OCI-LY1 (cell line): ENCODE measurements around the gene TMEM244.

Source experiments
- H2AFZ ChIP-seq: fragments of 200-600 bp; sonication (generic), shearing (Covaris generic); 2 replicates; pipeline ENCODE4 v1.6.0; 2014; ENCODE audit warnings: antibody characterized with exemption, mild to moderate bottlenecking, low read length
- H3F3A ChIP-seq: fragments of 200-600 bp; sonication (generic), shearing (Covaris generic); 2 replicates; pipeline ENCODE4 v1.6.0; 2014; ENCODE audit warnings: mild to moderate bottlenecking, antibody characterized with exemption, low read length, moderate library complexity; ENCODE audit not compliant: insufficient read depth
- H3K27ac ChIP-seq: fragments of 200-600 bp; sonication (generic); 2 replicates; pipeline ENCODE4 v1.5.1; 2014; ENCODE audit warnings: low read length, mixed run types, mild to moderate bottlenecking, low read depth; ENCODE audit not compliant: poor library complexity, severe bottlenecking
- H3K27me3 ChIP-seq: fragments of 200-600 bp; sonication (generic); 2 replicates; pipeline ENCODE4 v1.6.0; 2014; ENCODE audit warnings: antibody characterized with exemption, mild to moderate bottlenecking, low read length, moderate library complexity; ENCODE audit not compliant: insufficient read depth
- H3K36me3 ChIP-seq: fragments of 200-600 bp; sonication (generic); 2 replicates; pipeline ENCODE4 v1.6.1; 2014; ENCODE audit warnings: mild to moderate bottlenecking, antibody characterized with exemption, low read length, moderate library complexity, mixed read lengths; ENCODE audit not compliant: insufficient read depth
- H3K4me1 ChIP-seq: fragments of 200-600 bp; sonication (generic); 2 replicates; pipeline ENCODE4 v1.5.1; 2014; ENCODE audit warnings: mild to moderate bottlenecking, low read length, moderate library complexity; ENCODE audit not compliant: insufficient read depth, severe bottlenecking
- H3K4me2 ChIP-seq: fragments of 200-600 bp; sonication (generic), shearing (Covaris generic); 2 replicates; pipeline ENCODE4 v1.6.1; 2014; ENCODE audit warnings: low read length
- H3K4me3 ChIP-seq: fragments of 200-600 bp; sonication (generic); 2 replicates; pipeline ENCODE4 v1.5.1; 2014; ENCODE audit warnings: low read length, low read depth, mild to moderate bottlenecking, mixed read lengths; ENCODE audit not compliant: poor library complexity, severe bottlenecking
- H3K79me2 ChIP-seq: fragments of 200-600 bp; shearing (Covaris generic); 2 replicates; pipeline ENCODE4 v1.6.1; 2016; ENCODE audit warnings: mixed run types, low read length, mixed read lengths; ENCODE audit not compliant: insufficient read depth
- H3K9ac ChIP-seq: fragments of 200-600 bp; sonication (generic), shearing (Covaris generic); 2 replicates; pipeline ENCODE4 v1.6.1; 2014; ENCODE audit warnings: mild to moderate bottlenecking, low read length, mixed read lengths
- H3K9me2 ChIP-seq: fragments of 200-600 bp; sonication (generic), shearing (Covaris generic); 2 replicates; pipeline ENCODE4 v1.6.1; 2014; ENCODE audit warnings: low read depth, mild to moderate bottlenecking, low read length, mixed read lengths
- H3K9me3 ChIP-seq: fragments of 200-600 bp; shearing (Covaris generic); 2 replicates; pipeline ENCODE4 v1.6.1; 2014; ENCODE audit warnings: low read length, mixed read lengths
- H4K20me1 ChIP-seq: fragments of 200-600 bp; sonication (generic), shearing (Covaris generic); 2 replicates; pipeline ENCODE4 v1.6.0; 2016; ENCODE audit warnings: mild to moderate bottlenecking, low read length; ENCODE audit not compliant: insufficient read depth
- EZH2 ChIP-seq: fragments of 200-600 bp; sonication (generic), shearing (Covaris generic); IDR thresholded peaks from 2 replicates; pipeline ENCODE4 v1.8.0; 2017; ENCODE audit warnings: borderline replicate concordance, mixed run types, mild to moderate bottlenecking, antibody characterized with exemption, low read length, moderate library complexity, mixed read lengths
- TF ChIP-seq, protein P1 (sequence below): fragments of 200-600 bp; sonication (generic), shearing (Covaris generic); IDR thresholded peaks from 2 replicates; pipeline ENCODE4 v1.5.1; 2017; ENCODE audit warnings: mild to moderate bottlenecking, antibody characterized with exemption, low read length, moderate library complexity, mixed read lengths

The TMEM244 gene, protein sequence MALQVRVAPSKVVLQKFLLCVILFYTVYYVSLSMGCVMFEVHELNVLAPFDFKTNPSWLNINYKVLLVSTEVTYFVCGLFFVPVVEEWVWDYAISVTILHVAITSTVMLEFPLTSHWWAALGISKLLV

DNA sequence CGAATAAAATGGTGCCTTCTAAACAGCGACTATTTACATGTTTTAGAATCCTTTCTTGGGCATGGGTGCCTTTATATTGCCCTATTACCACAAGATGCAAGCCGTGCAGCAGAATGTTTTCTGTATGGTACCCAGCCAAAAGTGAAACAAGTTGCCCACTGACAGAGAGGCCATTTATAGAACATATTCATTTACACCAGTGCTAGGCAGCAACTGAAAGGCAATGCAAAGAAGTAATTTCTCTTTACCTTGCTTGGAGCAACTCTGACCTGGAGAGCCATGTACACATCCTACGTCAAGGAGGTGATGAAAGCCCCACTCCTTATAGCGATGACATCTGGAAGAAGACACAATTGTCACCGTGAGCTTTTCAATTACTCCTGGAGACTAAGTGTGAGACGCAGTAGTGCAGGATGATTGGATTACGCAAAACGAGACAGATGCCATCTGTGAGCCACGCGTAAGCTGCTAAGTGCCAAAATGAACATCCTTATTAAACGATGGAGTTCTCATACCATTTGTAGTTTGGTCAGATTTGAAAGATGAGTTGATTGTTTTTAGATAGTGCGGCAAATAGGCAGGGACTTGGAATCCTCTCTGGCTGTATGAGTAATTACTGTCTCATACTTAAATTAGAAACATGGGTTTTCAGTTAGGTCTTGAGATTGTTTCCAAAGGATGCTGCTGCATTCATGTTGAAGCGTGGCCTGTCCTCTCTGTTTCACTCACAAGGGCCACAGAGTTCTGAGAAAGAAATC, at the start of gene TMEM244:
Gene TMEM244, minus strand, starts transcription at position 408 of the 758 bp plus-strand sequence. Its CDS starts 127 bp downstream, at position 281.
- Histone ChIP-seq H3K4me3 (no peak within 1 kb of the TSS), H3K9me3 (no peaks in the 10 kb centered on the region), H3K36me3 (no peaks in the 10 kb centered on the region), H2AFZ (no peak within 1 kb of the TSS), H3K4me1 (no peaks in the 10 kb centered on the region), H3K9me2 (no peaks in the 10 kb centered on the region), H3K9ac (no peak within 1 kb of the TSS), H3K27ac (no peak within 1 kb of the TSS), H3K4me2 (no peak within 1 kb of the TSS), H4K20me1 (no peaks in the 10 kb centered on the region), H3F3A (no peaks in the 10 kb centered on the region), H3K79me2 (no peaks in the 10 kb centered on the region), H3K27me3 (no peaks in the 10 kb centered on the region)
- no peak for TF ChIP-seq EZH2

DNA sequence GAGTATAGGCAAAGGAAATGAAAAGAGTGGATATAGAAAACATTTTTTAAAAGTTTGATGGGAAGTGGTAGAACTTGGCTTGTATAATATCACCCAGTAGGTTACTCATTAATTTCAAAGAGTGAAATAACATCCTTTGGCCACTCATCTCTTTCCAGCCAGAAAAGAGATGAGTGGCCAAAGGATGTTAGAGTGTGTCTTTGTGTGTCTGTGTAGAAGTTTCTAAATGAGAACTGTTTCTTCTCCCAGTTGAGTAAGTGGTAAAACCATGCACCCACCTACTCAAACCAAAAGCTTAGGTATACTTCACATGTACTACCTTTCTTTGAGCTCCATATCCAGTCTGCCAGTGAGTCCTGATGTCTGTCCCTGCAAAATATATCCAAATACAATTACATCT, 47.7 kb upstream of the TMEM244 start:
- Histone ChIP-seq H3K9me2 (no peaks in the 10 kb centered on the region), H2AFZ (no peak overlapping the region), H3K4me2 (no peak overlapping the region), H3F3A (no peaks in the 10 kb centered on the region), H3K27me3 (no peaks in the 10 kb centered on the region), H3K9me3 (no peaks in the 10 kb centered on the region), H4K20me1 (no peaks in the 10 kb centered on the region), H3K4me1 (no peaks in the 10 kb centered on the region), H3K4me3 (no peak overlapping the region), H3K36me3 (no peaks in the 10 kb centered on the region), H3K9ac (no peak overlapping the region), H3K79me2 (no peaks in the 10 kb centered on the region), H3K27ac (no peak overlapping the region)
- no peak for TF ChIP-seq EZH2
- TF ChIP-seq, protein P1, sequence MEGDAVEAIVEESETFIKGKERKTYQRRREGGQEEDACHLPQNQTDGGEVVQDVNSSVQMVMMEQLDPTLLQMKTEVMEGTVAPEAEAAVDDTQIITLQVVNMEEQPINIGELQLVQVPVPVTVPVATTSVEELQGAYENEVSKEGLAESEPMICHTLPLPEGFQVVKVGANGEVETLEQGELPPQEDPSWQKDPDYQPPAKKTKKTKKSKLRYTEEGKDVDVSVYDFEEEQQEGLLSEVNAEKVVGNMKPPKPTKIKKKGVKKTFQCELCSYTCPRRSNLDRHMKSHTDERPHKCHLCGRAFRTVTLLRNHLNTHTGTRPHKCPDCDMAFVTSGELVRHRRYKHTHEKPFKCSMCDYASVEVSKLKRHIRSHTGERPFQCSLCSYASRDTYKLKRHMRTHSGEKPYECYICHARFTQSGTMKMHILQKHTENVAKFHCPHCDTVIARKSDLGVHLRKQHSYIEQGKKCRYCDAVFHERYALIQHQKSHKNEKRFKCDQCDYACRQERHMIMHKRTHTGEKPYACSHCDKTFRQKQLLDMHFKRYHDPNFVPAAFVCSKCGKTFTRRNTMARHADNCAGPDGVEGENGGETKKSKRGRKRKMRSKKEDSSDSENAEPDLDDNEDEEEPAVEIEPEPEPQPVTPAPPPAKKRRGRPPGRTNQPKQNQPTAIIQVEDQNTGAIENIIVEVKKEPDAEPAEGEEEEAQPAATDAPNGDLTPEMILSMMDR: no peak

DNA sequence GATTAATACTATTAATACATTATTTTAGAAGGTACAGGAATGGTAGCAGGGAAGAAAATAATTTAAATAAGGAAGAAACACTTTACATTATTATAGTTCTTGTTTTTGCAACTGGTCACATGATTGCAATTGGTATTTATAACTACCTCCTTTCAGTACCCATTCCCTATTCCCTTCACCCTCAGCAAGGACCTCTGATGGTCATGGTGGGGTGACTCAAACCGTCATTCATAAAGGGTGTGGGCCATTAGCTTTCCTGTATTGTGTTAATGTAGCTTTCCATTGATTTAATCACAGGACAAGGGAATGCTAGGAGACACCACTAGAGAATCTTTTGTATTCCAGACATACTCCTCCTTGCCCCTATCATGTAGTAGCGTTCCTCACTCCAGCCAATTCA, 47.2 kb upstream of the TMEM244 start:
- Histone ChIP-seq H3K27me3 (no peaks in the 10 kb centered on the region), H3K79me2 (no peaks in the 10 kb centered on the region), H3K36me3 (no peaks in the 10 kb centered on the region), H3K9me2 (no peaks in the 10 kb centered on the region), H3K4me1 (no peaks in the 10 kb centered on the region), H3K4me3 (no peak overlapping the region), H3K9me3 (no peaks in the 10 kb centered on the region), H3K27ac (no peak overlapping the region), H3K9ac (no peak overlapping the region), H3F3A (no peaks in the 10 kb centered on the region), H2AFZ (no peak overlapping the region), H4K20me1 (no peaks in the 10 kb centered on the region), H3K4me2 (no peak overlapping the region)
- TF ChIP-seq, protein P1: no peak
- no peak for TF ChIP-seq EZH2
